Measurements from ENCODE around the gene ADCY2.

DNA sequence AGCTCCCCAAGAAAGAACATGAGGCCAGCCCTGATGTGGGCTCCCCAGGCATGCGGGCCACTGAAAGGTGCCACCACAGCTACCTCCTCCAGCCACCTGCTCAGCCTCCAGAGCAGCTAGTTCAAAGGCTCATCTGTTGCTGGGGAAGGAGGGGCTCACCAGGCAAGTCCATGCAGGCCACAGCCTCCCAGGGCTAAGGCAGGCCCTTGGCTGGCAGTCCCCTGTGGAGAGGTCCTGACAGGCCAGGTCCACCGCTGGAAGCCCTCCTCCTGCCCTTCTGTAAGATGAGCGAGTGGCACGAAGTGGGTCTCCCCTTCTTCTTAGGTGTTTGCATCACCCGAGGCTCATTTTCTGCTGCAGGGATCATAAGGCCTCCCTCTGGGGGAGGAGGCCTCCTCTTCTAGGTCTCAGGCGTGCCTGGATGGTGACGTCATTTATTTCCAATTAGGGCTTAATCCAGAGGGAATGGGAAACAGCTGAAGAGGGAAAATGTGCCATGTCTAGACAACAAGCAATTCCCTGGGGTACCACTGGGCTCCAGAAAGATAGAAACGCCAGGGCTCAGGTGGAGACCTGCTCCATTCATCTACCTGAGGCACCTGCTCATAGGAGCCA is 363.4 kb downstream of the ADCY2 start:
- TF ChIP-seq, protein P1, sequence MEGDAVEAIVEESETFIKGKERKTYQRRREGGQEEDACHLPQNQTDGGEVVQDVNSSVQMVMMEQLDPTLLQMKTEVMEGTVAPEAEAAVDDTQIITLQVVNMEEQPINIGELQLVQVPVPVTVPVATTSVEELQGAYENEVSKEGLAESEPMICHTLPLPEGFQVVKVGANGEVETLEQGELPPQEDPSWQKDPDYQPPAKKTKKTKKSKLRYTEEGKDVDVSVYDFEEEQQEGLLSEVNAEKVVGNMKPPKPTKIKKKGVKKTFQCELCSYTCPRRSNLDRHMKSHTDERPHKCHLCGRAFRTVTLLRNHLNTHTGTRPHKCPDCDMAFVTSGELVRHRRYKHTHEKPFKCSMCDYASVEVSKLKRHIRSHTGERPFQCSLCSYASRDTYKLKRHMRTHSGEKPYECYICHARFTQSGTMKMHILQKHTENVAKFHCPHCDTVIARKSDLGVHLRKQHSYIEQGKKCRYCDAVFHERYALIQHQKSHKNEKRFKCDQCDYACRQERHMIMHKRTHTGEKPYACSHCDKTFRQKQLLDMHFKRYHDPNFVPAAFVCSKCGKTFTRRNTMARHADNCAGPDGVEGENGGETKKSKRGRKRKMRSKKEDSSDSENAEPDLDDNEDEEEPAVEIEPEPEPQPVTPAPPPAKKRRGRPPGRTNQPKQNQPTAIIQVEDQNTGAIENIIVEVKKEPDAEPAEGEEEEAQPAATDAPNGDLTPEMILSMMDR (IDR thresholded peaks at IDR 0.05; ENCODE audit: insufficient read depth, low read length): no peak
- no peak for TF ChIP-seq POLR2AphosphoS5 (IDR thresholded peaks at IDR 0.05; ENCODE audit: low read depth)

All from HL-60 (cell line).